HG02571 (cell line): ENCODE results near the gene F10.
"Not testable (repeated sequence)": the region's sequence is repeated elsewhere in the genome, so short reads cannot be mapped to it uniquely, and the experiment has no call there.

Source experiments
- ATAC-seq: cut with Tn5 transposase; IDR thresholded peaks from one replicate; pipeline ENCODE4 v1.9.1; 2021; ENCODE audit warnings: mild to moderate bottlenecking, moderate library complexity; ENCODE audit not compliant: unreplicated experiment

The F10 gene

DNA sequence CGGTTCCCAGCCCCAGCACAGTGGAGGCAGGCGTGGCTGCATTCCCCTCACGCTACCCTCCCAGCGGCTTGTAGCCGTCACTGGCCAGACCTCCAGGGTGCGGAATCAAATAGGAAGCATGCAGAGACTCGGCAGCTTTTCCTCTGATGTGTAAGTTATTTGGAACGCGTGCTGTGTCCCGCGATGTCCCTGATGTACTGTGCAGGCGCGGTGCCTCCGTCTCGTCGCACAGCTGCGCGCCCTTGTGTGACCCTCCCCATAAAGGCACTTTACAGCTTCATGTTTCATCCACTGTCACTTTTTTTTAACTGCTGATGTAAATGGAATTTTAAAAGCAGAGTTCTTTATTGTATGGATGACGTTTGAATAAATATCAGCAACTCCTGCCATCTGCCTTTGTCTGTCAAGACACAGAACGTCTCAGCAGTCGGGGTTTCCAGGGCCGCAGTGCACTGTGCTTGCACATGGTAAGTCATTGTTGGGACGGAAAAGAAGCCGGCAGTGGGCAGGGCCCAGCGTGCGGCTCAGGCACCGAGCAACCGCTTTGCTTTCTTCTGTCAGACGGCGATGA is 24.4 kb upstream of the F10 start:
- no peak for ATAC-seq

DNA sequence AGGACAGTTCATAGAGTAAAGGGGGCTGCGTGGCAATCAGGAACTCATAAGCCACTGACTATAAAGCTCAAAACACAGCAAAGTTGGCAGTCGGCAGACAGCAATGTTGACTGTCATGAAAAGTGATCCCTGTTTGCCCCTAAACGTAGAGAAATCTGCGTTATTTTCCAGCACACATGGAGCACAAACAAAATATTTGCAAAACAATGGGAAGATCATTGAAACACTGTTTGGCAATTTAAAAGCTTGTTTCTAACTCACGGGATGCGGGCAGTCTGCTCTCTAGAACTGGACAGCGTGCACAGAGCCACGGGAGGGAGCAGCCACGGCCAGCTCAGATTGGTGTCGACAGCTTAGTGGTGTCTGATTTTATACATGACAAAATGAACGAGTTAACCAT is 23.5 kb upstream of the F10 start:
- ATAC-seq: no peak

- not testable (repeated sequence) for ATAC-seq
Observed at GRCh38 chr13:113102302-113102701, 20.3 kb upstream of the F10 start.

GRCh38 chr13:113102727-113103126 is 19.9 kb upstream of the F10 start:
- no peak for ATAC-seq

DNA sequence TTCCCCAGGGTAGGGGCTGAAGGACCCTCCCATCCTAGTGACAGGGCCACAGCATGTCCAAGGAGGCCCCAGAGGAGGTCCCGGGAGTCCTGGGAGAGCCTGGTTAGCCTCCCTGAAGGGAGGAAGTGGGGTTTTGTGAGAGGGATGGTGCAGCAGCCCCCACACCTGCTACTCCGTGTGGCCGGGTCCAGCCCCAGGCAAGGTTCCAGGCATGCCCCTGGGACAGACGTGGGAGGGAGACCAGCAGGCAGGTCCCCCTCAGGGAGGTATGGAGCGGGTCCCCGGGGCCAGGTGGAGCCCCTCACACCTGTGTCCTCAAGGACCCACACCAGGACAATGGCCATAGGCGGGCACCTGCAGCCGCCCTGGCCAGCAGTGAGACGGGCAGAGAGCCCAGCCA is 19.0 kb upstream of the F10 start:
- ATAC-seq: no peak

DNA sequence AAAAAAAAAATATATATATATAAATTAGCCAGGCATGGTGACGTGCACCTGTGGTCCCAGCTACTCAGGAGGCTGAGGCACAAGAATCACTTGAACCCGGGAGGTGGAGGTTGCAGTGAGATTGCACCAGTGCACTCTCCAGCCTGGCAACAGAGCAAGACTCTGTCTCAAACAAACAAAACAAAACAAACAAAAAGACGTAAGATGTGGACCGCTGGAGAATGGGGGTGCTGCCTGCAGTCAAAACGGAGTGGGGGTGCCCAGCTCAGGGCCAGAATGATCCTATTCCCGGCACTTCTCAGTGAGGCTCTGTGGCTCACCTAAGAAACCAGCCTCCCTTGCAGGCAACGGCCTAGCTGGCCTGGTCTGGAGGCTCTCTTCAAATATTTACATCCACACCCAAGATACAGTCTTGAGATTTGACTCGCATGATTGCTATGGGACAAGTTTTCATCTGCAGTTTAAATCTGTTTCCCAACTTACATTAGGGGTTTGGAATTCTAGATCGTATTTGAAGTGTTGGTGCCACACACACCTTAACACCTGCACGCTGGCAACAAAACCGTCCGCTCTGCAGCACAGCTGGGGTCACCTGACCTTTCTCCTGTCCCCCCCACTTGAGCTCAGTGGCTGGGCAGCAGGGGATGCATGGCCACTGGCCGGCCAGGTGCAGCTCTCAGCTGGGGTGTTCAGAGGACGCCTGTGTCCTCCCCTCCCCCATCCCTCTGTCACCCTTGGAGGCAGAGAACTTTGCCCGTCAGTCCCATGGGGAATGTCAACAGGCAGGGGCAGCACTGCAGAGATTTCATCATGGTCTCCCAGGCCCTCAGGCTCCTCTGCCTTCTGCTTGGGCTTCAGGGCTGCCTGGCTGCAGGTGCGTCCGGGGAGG is 17.3 kb upstream of the F10 start, which contains the start of gene F7:
F7 (plus strand) TSS at position 760 of the 889 bp plus-strand sequence; CDS start at position 811, 51 bp downstream.
- no peak for ATAC-seq

DNA sequence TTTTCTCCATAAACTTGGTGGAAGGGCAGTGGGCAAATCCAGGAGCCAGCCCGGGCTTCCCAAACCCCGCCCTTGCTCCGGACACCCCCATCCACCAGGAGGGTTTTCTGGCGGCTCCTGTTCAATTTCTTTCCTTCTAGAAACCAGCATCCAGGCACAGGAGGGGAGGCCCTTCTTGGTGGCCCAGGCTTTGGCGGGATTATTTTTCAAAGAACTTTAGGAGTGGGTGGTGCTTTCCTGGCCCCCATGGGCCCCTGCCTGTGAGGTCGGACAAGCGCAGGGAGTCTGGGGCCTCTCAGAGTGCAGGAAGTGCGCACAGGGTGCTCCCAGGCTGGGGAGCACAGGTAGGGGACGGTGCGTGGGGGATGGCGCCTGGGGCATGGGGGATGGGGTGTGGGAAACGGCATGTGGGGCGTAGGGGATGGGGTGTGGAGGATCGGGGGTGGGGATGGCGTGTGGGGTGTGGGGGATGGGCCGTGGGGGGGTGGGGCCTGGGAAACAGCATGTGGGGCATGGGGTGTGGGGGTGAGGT is 16.6 kb upstream of the F10 start:
- ATAC-seq: no peak

DNA sequence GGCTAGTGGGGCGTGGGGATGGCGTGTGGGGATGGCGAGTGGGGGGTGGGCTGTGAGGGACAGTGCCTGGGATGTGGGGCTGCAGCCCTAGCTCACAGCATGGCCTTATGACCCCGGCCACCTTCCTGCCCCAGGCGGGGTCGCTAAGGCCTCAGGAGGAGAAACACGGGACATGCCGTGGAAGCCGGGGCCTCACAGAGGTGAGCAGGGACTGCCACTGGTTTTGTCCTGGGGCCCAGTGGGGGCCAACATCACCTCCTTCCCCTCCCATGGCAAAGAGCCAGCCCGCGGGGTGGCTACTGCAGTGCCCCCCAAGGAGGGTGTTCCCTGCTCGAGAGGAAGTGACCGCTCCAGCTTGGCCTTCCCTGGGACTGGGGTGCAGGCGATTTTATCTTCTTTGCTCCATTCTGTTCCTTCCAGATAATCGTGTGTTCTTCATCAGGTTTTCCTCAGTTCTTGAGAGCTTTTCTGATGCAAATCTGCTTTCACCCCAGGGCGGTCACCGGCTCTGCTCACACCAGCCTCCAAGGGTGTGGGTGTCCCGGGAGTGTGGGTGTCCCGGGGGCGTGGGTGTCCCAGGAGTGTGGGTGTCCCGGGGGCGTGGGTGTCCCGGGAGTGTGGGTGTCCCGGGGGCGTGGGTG is 15.8 kb upstream of the F10 start:
- no peak for ATAC-seq

GRCh38 chr13:113108521-113108920 is 14.1 kb upstream of the F10 start:
- not testable (repeated sequence) for ATAC-seq

GRCh38 chr13:113109151-113110047 is 13.2 kb upstream of the F10 start:
- no peak for ATAC-seq

DNA sequence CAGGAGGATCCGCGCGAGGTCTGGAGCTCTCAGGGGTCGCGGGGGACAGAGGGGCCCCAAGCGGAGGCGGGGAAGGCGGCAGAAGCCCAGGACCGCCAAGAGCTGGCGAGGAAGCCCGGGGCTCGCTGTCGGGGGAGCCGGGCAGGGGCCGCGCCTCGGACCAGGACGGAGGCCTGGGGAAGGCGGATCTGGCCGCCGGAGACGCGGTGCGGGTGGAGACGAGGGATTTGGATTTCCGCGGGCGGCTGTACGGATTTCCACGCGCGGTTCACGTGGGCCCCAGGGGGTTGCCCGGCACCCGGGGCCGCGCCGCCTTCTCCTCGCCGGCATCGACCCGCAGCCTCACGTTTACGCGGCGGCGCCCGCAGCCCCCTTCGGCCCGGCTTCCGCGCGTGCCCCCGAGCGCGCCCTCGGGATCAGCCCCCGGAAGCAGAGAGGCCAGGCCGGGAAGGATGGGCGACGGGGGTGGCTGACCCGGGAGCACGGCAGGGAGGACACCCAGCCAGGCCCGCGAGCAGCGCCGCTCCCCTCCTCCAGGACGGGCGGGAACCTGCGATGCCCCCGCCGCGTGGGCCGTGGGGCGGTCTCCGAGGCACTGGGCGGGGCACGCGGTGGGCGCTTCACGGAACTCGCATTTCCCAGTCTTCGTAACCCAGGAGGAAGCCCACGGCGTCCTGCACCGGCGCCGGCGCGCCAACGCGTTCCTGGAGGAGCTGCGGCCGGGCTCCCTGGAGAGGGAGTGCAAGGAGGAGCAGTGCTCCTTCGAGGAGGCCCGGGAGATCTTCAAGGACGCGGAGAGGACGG is 12.3 kb upstream of the F10 start:
- no peak for ATAC-seq

- ATAC-seq: no peak
Observed at GRCh38 chr13:113110852-113111315, 11.7 kb upstream of the F10 start.

- not testable (repeated sequence) for ATAC-seq
Observed at GRCh38 chr13:113111821-113112220, 10.8 kb upstream of the F10 start.

DNA sequence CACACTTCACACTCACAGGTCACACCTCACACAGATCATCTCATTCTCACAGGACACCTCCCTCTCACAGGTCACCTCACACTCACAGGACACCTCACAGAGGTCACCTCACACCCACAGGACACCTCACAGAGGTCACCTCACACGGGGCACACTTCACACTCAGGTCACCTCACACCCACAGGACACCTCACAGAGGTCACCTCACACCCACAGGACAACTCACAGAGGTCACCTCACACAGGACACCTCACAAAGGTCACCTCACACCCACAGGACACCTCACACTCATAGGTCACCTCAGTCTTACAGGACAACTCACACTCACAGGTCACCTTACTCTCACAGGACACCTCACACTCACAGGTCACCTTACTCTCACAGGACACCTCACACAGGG is 10.1 kb upstream of the F10 start:
- not testable (repeated sequence) for ATAC-seq

GRCh38 chr13:113112893-113113845 is 9.4 kb upstream of the F10 start:
- ATAC-seq: no peak

DNA sequence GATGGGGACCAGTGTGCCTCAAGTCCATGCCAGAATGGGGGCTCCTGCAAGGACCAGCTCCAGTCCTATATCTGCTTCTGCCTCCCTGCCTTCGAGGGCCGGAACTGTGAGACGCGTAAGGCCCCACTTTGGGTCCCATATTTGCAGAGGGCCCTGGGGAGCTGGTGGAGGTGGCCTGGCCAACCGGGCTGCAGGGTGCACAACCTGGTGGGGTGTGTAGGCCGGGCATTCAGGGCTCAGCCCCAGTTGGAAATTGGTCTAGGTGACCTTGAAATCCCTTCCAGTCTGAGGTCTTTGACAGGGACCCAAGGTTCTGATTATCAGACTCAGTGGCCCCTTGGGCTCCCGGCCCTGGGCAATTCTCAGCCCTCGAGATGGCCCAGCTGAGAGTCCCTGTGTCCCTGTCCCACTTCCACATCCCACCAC is 8.7 kb upstream of the F10 start:
- ATAC-seq: no peak

DNA sequence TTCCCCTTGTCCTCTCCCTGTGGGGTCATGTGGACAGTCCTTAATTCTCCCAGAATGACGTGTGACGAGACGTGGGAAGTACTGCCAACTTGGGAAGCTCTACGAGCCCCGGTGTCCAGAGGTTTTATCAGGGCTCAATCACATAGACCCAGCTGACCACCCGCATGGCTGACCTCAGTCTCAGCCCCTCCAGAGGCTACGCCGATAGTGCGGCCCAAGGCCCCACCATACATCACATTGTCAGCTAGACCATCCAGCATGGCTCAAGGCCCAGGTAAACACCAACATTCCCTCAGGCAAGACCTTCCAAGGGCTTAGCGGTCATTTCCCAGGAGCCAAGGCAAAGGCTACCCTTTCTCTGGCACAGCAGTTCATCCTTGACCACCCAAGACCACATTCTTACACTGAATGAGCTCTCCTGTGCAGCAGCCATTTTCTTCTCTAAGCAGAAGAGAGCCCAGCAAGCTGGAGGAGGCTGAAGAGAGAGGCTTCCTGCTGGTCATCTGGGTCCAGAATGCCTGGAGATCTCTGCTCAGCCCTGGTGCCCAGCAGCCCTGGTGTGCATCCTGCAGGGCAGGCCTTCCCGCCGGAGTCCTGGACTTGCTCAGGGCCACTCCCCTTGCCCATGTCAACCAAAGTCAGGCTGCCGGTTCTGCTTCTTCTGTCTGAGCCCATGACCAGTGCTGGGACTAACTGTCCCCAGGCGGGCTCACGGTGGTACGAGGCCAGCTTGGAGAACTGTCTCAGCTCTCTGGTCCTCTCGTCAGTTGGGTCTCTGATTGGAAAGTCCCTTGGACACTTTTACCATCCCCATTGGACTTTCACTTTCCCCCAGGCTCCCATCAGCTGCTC is 7.9 kb upstream of the F10 start:
- no peak for ATAC-seq
